Fibroblast of lung (primary cell): Measurements from ENCODE around the gene PLEKHM1.
"Not testable (repeated sequence)": the region's sequence is repeated elsewhere in the genome, so short reads cannot be mapped to it uniquely, and the experiment has no call there.

Experiments used
- CTCF ChIP-seq, 2 donors: IDR thresholded peaks in 1 of 2; conservative IDR thresholded peaks in 1 of 2; 1 replicate in 1 of 2; 2 replicates in 1 of 2; pipeline ENCODE4 v1.5.1; 2011 to 2012; ENCODE audit warnings: low read length in 2 of 2, control low read depth in 1 of 2, inconsistent platforms in 1 of 2, low read depth in 1 of 2, mild to moderate bottlenecking in 1 of 2
- EZH2 ChIP-seq: IDR thresholded peaks from 2 replicates; pipeline ENCODE4 v1.5.1; 2012; ENCODE audit warnings: low read length, control low read depth, mild to moderate bottlenecking; ENCODE audit errors: missing control alignments

GRCh38 chr17:45449708-45450329 is 40.7 kb downstream of the PLEKHM1 start:
- TF ChIP-seq CTCF (conservative IDR thresholded peaks at IDR 0.05 in 1 of 2, IDR thresholded peaks at IDR 0.05 in 1 of 2; ENCODE audit: low read depth in 1 of 2, low read length in 2 of 2); EZH2: not testable (repeated sequence)
